ENCODE data around the gene CPEB3. TPM values are rescaled to one million over a fixed set of nuclear protein-coding genes. Genes with fewer than 3 reads are reported as not detected.

CPEB3 gene
- total and polyA plus RNA-seq, 2 donors (not counting 3 experiments of a cell fraction or from before 2014, with no cell fraction given) = 0.80 to 2.2 TPM

GRCh38 chr10:92291616-92291865 lies 663 bp upstream of the CPEB3 start:
- peaks cover 53% of the 10 kb centered on the region for H3K79me2 ChIP-seq (ENCODE audit: control insufficient read depth, insufficient read depth, low read length)
- H3K27me3 ChIP-seq (ENCODE audit: control insufficient read depth in 2 of 2, insufficient read depth in 2 of 2, low read length in 2 of 2) = no peaks in the 10 kb centered on the region
- H3K36me3 ChIP-seq (ENCODE audit: control insufficient read depth in 2 of 2, extremely low read depth in 1 of 2, insufficient read depth in 2 of 2, low read length in 2 of 2) = peaks cover 0 to 1% of the 10 kb centered on the region in 2 experiments
- peaks cover 4% of the 10 kb centered on the region for H4K20me1 ChIP-seq (replicated peaks; ENCODE audit: control insufficient read depth, extremely low read depth, insufficient read depth, low read length)
- H3K9me1 ChIP-seq (replicated peaks; ENCODE audit: control insufficient read depth, extremely low read depth, insufficient read depth, low read length) = no peaks in the 10 kb centered on the region
- peak overlapping the region; percentile 66 to 99 (median 79) for H3K4me3 ChIP-seq (replicated peaks in 1 of 3; ENCODE audit: insufficient read depth in 1 of 3, low read depth in 1 of 3, low read length in 3 of 3)
- CTCF ChIA-PET = interaction anchor here (1.0 to 3.7 kb wide), 21 partner anchors 11 to 533 kb away, joined by 3 to 87 read pairs (median 5); no protein-coding TSS in a partner anchor
- H3K4me2 ChIP-seq (ENCODE audit: insufficient read depth, low read length) = peak overlapping the region; percentile 94
- FAIRE-seq (no peak), DNase-seq (ENCODE audit: low read depth, low spot score) (no peak)
- peaks cover 15% of the 10 kb centered on the region for H3K4me1 ChIP-seq (ENCODE audit: control insufficient read depth, extremely low read depth, insufficient read depth, low read length)
- dilution Hi-C loops (cut with MboI; ENCODE audit: extremely low pct_ligation_motif_present, low sequenced_read_pairs) (no loop called here), intact Hi-C loops (cut with micrococcal nuclease) (loop anchor here (1.0 to 5.0 kb wide), 6 partner anchors 51 to 283 kb away; partner anchors contain the start of gene IDE)
- peak overlapping the region; percentile 2 for H2AFZ ChIP-seq (ENCODE audit: low read depth, low read length)
- BruUV-seq (replicated peaks) = no TSS peak
- POLR2A ChIA-PET = interaction anchor here (1.2 to 1.3 kb wide), 2 partner anchors 43 to 80 kb away, joined by 3 to 5 read pairs; no protein-coding TSS in a partner anchor
- peak overlapping the region; percentile 87 for H3K9ac ChIP-seq (replicated peaks; ENCODE audit: extremely low read depth, insufficient read depth, low read length)
- TF ChIP-seq POLR2AphosphoS5 (IDR thresholded peaks at IDR 0.05; ENCODE audit: insufficient read depth, low read depth, low read length) (no peak), MYC (IDR thresholded peaks at IDR 0.05; ENCODE audit: low read depth, low read length) (no peak), EZH2 (IDR thresholded peaks at IDR 0.05; ENCODE audit: borderline replicate concordance, low read depth, low read length, severe bottlenecking) (no peak), GATA2 (IDR thresholded peaks at IDR 0.05; ENCODE audit: insufficient read depth, insufficient read length, low read depth, low read length) (no peak), MAX (IDR thresholded peaks at IDR 0.05; ENCODE audit: insufficient read depth, insufficient read length) (no peak), FOS (IDR thresholded peaks at IDR 0.05; ENCODE audit: borderline replicate concordance, insufficient read depth, low read length) (no peak), POLR2A (IDR thresholded peaks at IDR 0.05; ENCODE audit: low read depth, low read length) (no peak), JUN (IDR thresholded peaks at IDR 0.05; ENCODE audit: borderline replicate concordance, insufficient read depth, insufficient read length, low read depth) (no peak)
- H3K9me3 ChIP-seq (replicated peaks; ENCODE audit: control insufficient read depth, insufficient read depth, low read length) = no peaks in the 10 kb centered on the region
- peak overlapping the region; percentile 87 for H3K27ac ChIP-seq (ENCODE audit: insufficient read depth, low read depth, low read length)

Data from endothelial cell of umbilical vein (primary cell).